GM18858 (cell line): ENCODE measurements around the gene JAG2.

Source experiments
- ATAC-seq: cut with Tn5 transposase; IDR thresholded peaks from one replicate; pipeline ENCODE4 v1.9.1; 2021; ENCODE audit not compliant: unreplicated experiment

Gene JAG2

DNA sequence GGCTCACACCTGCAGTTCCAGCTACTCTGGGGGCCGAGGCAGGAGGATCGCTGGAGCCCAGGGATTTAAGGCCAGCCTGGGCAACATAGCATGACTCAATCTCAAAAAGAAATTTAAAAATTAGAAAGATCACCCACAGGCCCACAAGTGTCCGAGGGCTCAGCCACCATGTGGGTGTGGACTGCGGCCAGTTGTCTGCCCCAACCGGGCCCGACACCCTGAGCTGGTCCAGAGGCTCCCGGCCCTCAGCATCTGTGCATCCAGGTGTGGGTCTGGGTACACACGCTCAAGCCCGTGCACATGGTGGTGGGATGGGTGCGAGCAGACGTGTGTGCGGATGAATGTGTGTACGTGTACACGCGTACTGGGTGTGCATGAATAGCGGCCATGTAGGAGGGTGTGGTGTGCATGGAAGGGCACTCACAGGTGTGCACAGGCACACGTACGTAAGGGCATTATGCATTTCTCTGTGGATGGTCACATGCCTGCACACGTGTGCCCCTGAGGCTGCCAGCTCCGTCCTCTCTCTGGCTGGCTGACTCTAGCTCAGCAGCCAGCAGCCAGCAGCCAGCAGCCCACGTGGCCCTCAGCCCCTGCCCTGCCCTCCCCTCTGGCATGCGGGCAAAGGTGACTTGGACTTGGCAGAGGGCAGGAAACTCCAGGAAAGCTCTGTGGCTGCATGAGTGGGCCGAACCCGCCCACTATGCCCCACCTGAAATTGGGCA, 35.8 kb upstream of the JAG2 start:
- no peak for ATAC-seq

- ATAC-seq: no peak
Measured at GRCh38 chr14:105203701-105204100, 35.1 kb upstream of the JAG2 start.

DNA sequence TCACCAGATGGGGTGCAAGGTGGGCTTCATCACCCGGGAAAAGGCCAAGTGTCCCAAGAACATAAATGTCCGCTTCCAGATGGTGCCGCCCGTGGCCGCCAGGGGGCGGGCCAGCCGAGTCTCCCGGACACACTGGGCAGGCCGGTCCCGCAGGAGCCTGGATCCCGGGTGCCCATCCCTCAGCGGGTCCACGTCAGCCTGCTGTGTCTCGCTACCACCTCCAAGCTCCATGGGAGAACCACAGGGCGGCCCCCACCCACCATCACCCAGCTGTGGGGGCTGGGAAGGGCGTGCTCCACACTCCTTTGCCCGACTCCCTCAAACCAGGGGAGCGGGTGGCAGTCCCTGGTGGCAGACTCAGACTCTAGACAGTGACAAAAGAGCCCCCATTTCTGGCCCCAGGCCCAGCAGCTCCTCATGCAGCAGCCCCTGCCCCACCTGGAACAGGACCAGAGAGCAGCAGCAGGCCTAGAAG, 34.5 kb upstream of the JAG2 start:
- ATAC-seq: no peak

DNA sequence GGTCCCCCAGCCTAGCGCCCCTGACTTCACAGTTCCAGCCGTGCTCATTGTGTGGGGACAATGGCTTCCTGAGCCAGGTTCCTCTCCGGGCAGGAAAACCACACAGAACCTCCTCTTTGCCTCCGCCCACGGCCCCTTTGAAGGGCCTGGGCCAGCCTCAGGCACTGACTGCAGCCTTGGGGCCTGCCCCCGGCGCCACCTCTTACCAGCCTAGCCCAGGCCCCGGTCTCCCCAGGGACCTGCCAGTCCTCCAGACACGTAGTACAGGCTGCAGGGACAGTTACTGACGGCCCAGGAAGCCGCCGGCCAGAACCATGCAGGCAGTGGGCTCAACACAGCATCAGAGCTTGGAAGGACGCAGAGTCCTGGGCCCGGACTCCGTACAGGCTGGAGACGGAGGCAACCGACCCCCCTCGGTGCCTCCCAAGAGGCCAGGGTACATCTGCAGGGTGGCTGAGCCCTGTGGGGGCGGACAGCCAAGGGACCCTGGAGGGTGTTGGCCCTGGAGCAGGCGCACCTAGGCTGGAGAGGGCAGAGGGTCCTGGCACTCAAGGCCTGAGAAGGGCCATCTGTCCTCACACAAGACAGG, 33.4 kb upstream of the JAG2 start:
- ATAC-seq: no peak

- no peak for ATAC-seq
Measured at GRCh38 chr14:105201156-105201924, 32.8 kb upstream of the JAG2 start.

DNA sequence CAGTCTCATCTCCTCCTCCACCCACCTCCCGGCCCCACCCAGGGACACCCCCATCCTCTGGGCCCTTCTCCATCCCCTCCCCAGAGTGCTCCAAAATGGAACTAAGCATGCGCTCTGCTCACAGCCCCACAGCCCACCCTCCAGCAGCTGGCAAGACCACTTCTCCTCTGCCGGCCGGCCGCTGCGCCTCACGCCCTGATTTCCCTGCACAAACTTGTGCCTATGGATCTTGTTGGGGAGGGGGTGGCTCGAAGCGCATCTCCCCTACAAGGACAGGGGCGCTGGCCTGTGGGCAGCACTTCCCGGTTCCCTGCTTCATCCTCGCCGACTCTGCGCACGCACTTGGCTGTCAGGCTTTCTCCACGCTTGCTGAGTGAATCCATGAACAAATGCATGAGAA, 32.1 kb upstream of the JAG2 start:
- ATAC-seq: no peak

GRCh38 chr14:105200074-105200473, 31.5 kb upstream of the JAG2 start:
- ATAC-seq: no peak

DNA sequence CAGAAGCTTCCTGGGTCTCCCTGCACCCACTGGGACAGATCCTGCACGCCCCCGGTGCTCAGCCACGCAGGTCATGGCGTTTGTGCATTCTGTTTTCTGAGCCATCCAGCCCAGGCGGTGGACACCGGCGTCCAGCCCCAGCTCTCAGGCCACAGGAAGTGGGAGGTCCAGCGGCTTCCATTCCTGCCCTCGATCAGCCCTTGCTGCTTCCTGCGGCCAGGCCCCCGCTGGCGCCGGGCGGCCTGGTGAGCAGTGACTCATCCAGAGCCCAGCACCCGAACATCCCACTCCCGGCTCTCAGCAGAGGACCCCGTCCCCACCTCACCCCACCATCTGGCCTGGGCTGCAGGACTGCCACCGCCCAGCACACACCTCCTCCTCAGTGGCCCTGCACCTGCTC, 30.5 kb upstream of the JAG2 start:
- ATAC-seq: no peak

- no peak for ATAC-seq
Measured at GRCh38 chr14:105198588-105198987, 30.0 kb upstream of the JAG2 start.

DNA sequence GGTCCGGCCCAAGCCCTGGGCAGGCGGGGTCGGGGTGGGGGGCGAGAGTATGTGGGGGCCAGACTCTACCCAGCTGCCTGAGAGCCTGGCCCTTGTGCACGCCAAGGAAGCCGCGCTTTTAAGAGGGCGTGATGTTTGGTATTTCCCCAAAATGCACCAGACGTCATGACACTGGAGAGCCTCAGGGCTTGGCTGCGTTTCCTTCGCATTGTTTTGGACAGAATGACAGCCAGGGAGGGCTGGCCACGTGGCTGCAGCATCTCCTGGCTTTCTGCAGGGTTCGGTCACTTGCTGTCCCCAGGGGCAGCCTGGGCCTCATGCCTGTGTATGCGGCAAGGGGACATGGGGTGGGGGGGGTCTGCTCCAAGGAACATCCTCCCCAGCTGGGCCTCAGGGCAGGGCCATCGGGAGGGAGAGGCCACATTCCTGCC, 28.6 kb upstream of the JAG2 start:
- no peak for ATAC-seq

GRCh38 chr14:105196265-105196960, 27.8 kb upstream of the JAG2 start:
- no peak for ATAC-seq

DNA sequence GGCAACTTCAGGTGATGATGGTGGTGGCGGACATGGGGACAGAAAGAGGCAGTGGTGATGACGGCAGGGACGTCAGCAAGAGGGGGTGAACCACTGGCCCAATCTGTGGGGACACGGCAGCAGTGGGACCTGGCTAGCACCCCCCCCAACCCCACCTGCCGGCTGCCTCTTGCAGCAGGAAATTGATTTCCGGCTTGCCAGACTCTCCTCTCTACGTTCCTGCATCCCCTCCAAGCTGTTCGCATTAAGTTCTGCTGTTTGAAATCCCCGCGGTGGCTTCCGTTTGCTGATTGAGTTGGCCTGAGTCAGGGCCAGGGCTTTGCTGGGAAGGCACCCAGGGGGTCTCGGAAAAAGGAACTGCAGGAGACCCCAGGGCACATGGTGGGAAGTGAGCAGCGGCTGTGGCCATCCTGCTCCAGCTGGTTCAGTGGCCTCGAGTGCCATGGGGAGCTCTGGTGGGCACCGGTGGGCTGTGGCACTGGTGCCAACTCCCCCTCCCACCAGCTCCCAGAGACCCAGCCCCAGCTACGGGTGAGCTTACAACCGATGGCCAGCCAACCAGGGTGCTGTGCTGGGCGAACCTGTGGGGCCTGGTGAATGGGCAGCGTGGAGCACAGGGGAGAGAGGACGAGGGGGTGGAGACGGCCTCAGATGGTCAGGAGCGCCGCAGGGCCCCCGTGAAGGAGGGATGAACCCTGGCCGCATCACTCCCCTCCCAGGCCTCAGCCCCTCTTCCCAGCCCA, 27.1 kb upstream of the JAG2 start:
- no peak for ATAC-seq

- ATAC-seq: no peak
Measured at GRCh38 chr14:105195051-105195450, 26.5 kb upstream of the JAG2 start.

GRCh38 chr14:105193916-105194782, 25.6 kb upstream of the JAG2 start:
- ATAC-seq: no peak

DNA sequence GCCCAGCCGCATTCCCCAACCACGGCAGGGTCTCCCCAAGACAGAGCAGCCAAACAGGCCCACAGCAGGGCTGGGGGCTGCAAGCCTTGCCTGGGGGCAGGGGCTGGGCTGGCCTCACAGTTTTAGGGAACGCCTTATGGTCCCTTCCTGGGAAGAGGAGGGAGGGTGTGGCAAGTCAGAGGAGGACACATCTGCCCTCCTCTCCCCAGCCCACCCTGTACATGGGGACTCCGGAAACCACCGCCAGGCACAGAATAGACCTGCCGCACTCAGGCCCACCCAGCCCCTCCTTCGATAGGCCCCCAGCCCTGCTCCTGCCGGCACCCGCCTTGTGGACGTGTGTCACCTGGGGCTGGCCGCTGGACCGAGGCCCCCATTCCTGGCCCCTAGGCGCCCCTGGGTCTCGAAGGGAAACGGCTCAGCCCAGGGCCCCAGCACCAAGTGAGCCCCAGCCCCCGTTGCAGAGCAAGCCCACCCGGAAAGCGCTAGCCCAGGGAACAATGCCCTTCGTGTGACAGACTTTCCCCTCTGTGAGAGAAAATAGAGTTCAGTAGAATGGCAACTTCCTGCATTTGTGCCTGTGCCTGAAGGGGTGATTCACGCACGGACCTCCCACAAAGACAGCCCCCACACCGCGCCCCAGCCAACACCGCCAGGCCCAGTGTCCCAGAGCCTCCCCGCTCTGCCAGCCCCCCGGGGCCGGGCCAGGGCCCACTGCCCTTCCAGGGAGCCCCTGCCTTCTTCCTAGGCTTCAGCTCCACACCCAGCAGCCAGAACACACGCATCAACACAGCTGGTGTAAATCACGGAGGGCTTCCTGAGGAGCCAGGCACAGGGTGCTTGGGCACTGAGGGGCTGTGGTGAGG, 24.5 kb upstream of the JAG2 start:
- no peak for ATAC-seq

DNA sequence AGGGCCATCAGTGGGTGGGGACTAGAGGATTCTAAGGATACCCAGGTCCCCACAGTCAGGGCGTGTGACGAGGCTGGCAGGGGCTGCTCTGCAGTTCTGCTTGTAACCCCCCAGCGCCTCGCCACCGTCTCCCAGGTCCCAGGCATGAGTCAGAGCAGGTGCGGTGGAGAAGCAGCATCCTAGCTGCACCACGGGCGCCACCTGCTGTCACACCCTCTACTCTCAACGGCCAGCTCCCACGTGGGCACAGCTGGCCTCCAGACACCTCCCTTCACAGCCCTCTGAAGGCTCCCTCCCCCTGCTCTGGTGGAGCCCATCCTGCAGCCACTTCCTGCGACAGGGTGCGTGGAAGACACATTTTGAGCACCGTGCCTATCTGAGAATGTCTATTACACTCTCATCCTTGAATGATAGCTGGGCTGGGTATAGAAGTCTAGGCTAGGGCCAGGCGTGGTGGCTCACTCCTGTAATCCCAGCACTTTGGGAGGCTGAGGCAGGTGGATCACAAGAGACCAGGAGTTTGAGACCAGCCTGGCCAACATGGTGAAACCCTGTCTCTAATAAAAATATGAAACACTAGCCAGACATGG, 19.5 kb upstream of the JAG2 start:
- no peak for ATAC-seq

DNA sequence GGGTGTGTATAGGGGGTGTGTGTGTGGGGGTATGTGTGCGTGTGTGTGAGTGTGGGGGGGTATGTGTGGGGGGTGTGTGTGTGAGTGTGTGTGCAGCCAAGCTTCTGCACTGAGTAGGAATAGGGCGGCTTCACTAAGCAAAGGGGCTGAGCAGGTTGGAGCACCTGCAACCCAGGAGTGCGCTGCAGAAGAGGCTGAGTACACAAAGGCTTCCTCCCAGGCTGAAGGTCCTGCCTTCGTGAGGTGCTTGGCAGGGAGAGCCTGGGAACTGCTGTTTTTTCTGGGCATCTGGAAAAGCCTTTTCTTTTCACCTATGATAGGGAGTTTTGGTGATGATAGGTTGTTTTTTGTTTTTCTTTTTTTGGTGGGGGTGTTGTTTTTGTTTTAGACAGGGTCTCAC, 18.5 kb upstream of the JAG2 start:
- no peak for ATAC-seq

- ATAC-seq: no peak
Measured at GRCh38 chr14:105185973-105186372, 17.4 kb upstream of the JAG2 start.
